Suprapubic skin (tissue), 4 donors: Measurements from ENCODE around the gene IL17B. TPM values are rescaled to one million over a fixed set of nuclear protein-coding genes. Genes with fewer than 3 reads are reported as not detected.

Experiments
- DNase-seq, 2 donors: peaks; one replicate each; pipeline ENCODE4 v3.0.0-alpha.2; 2019; ENCODE audit warnings: low spot score in 2 of 2
- H3K27ac ChIP-seq: fragments of 200-600 bp; sonication (generic); one replicate; pipeline ENCODE4 v1.5.1; 2019
- H3K27me3 ChIP-seq: fragments of 200-600 bp; sonication (generic); one replicate; pipeline ENCODE4 v1.5.1; 2019
- H3K36me3 ChIP-seq: fragments of 200-600 bp; sonication (generic); one replicate; pipeline ENCODE4 v1.5.1; 2019
- H3K4me1 ChIP-seq: fragments of 200-600 bp; sonication (generic); one replicate; pipeline ENCODE4 v1.5.1; 2019
- H3K4me3 ChIP-seq: fragments of 200-600 bp; sonication (generic); one replicate; pipeline ENCODE4 v1.5.1; 2019; ENCODE audit warnings: mild to moderate bottlenecking
- H3K9me3 ChIP-seq: fragments of 200-600 bp; sonication (generic); one replicate; pipeline ENCODE4 v1.5.1; 2019
- CTCF ChIP-seq, 2 donors: fragments of 200-600 bp in 1 of 2; fragments of 450-650 bp in 1 of 2; sonication (generic) in 1 of 2; IDR thresholded peaks; one replicate each; pipeline ENCODE4 v1.5.1; 2016 to 2019; ENCODE audit warnings: antibody characterized with exemption in 2 of 2, mild to moderate bottlenecking in 1 of 2, moderate library complexity in 1 of 2
- EP300 ChIP-seq: sonication (generic); formaldehyde crosslinking; IDR thresholded peaks from one replicate; pipeline ENCODE4 v1.6.1; 2017; ENCODE audit warnings: antibody characterized with exemption
- POLR2A ChIP-seq, 2 donors: fragments of 450-650 bp; IDR thresholded peaks; one replicate each; pipeline ENCODE4 v1.6.1; 2017; ENCODE audit warnings: antibody characterized with exemption in 2 of 2, mild to moderate bottlenecking in 2 of 2, moderate library complexity in 2 of 2
- POLR2AphosphoS5 ChIP-seq, 3 donors: sonication (generic); formaldehyde crosslinking; IDR thresholded peaks; one replicate each; pipeline ENCODE4 v1.6.1; 2017; ENCODE audit warnings: antibody characterized with exemption in 3 of 3
- WGBS: methylation state at CpG from one replicate; pipeline ENCODE4 v1.1.5; 2018; 5-methylcytosine and 5-hydroxymethylcytosine counted together
- total RNA-seq, 4 donors: library from RNA; depleted of rRNA; stranded (reverse); fragments of >200 nt; gene quantifications; one replicate each; pipeline ENCODE4 v1.1.0, GENCODE V29; 2016

The IL17B gene
- total RNA-seq, 4 donors from 2014 or later: not detected

DNA sequence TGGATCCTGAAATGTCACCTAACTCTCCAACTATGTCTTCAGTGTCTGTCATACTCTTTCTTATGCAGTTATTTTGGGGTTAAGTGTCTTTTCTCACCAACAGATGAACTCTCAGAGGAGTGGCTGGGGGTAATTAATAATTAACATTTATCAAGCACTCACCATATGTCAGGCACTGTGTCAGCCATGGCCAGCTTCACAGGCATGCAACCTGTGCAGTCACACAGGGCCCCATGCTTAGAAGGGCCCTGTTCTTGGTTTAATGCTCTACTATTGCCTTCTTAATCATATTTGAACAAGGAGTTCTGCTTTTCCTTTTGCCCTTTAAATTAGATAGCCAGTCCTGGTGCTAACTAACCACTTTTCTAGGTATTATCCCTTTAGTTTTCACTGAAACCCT is 37.2 kb downstream of the IL17B start:
- no peaks in the 10 kb centered on the region for H3K27me3 ChIP-seq
- no peak for DNase-seq
- TF ChIP-seq CTCF (IDR thresholded peaks at IDR 0.05): no peak
- TF ChIP-seq POLR2AphosphoS5 (IDR thresholded peaks at IDR 0.05): no peak
- no peak for TF ChIP-seq EP300
- no peak for TF ChIP-seq POLR2A (IDR thresholded peaks at IDR 0.05)

DNA sequence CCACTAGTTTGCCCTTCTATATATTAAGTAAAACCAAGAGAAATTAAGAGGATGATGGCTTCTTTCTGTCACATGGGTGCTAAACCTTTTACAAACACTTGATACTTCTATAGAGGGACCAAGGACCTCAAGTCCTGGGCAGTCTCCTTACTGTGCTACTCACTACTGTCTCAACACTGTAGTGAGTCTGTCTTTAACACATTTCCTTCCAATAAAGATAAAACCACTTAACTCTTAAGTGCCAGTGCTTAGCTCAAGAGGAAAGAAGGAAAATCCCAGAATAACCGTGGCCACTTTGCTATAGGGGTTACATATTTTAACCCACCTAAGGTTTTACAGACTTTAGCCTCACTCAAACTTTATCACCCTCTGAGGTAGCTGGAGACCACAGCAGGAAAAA is 38.2 kb downstream of the IL17B start:
- DNase-seq: no peak
- Histone ChIP-seq H3K27ac (no peak overlapping the region), H3K4me1 (peaks cover 14% of the 10 kb centered on the region), H3K27me3 (no peaks in the 10 kb centered on the region), H3K36me3 (peaks cover 30% of the 10 kb centered on the region), H3K9me3 (no peaks in the 10 kb centered on the region), H3K4me3 (no peak overlapping the region)
- WGBS: 84% methylated on average over 1 of the region's 1 CpG
- TF ChIP-seq POLR2AphosphoS5 (IDR thresholded peaks at IDR 0.05) (no peak), CTCF (IDR thresholded peaks at IDR 0.05) (no peak), POLR2A (IDR thresholded peaks at IDR 0.05) (no peak), EP300 (no peak)

More for the DNA sequence above, 37.2 kb downstream of the IL17B start:
- no peak overlapping the region for H3K4me3 ChIP-seq
- peaks cover 21% of the 10 kb centered on the region for H3K4me1 ChIP-seq
- H3K9me3 ChIP-seq: no peaks in the 10 kb centered on the region
- H3K27ac ChIP-seq: no peak overlapping the region
- peaks cover 21% of the 10 kb centered on the region for H3K36me3 ChIP-seq

- H3K27ac ChIP-seq: no peak overlapping the region
- WGBS: 77% methylated on average over 1 of the region's 1 CpG
- DNase-seq: no peak
- H3K4me1 ChIP-seq: no peaks in the 10 kb centered on the region
- no peak for TF ChIP-seq EP300
- TF ChIP-seq POLR2AphosphoS5 (IDR thresholded peaks at IDR 0.05): no peak
- TF ChIP-seq CTCF (IDR thresholded peaks at IDR 0.05): no peak
- TF ChIP-seq POLR2A (IDR thresholded peaks at IDR 0.05): no peak
- no peaks in the 10 kb centered on the region for H3K9me3 ChIP-seq
- H3K36me3 ChIP-seq: peaks cover 46% of the 10 kb centered on the region
- no peaks in the 10 kb centered on the region for H3K27me3 ChIP-seq
- no peak overlapping the region for H3K4me3 ChIP-seq
Measured at GRCh38 chr5:149338364-149338763, 40.7 kb downstream of the IL17B start.

DNA sequence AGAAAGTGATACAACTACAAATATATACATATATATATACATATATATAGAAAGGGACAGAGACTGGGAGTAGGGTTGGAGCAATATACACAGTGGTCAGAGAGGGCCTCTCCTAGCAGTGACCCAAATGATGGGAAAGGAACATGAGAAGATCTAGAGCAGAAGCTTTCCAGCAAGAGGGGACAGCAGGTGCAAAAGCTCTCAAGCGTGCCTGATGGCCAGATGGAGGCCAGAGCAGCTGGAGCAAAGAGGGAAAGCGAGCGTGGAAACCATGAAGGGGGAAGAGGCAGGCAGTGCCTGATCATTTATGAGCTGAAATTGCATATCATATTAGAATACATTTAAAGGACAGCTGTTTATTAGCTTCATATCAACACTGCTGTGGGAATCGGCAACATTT is 41.4 kb downstream of the IL17B start:
- Histone ChIP-seq H3K4me1 (no peaks in the 10 kb centered on the region), H3K27ac (no peak overlapping the region), H3K36me3 (peaks cover 52% of the 10 kb centered on the region), H3K27me3 (no peaks in the 10 kb centered on the region), H3K9me3 (no peaks in the 10 kb centered on the region), H3K4me3 (no peak overlapping the region)
- 86% methylated on average over 4 of the region's 4 CpGs for WGBS
- DNase-seq: no peak
- TF ChIP-seq POLR2A (IDR thresholded peaks at IDR 0.05): no peak
- TF ChIP-seq EP300: no peak
- TF ChIP-seq CTCF (IDR thresholded peaks at IDR 0.05): no peak
- no peak for TF ChIP-seq POLR2AphosphoS5 (IDR thresholded peaks at IDR 0.05)

- no peak overlapping the region for H3K27ac ChIP-seq
- no peaks in the 10 kb centered on the region for H3K9me3 ChIP-seq
- H3K4me1 ChIP-seq: no peaks in the 10 kb centered on the region
- WGBS: 82% methylated on average over 2 of the region's 2 CpGs
- no peak for TF ChIP-seq POLR2AphosphoS5 (IDR thresholded peaks at IDR 0.05)
- TF ChIP-seq CTCF (IDR thresholded peaks at IDR 0.05): no peak
- no peak for TF ChIP-seq EP300
- no peak for TF ChIP-seq POLR2A (IDR thresholded peaks at IDR 0.05)
- no peak overlapping the region for H3K4me3 ChIP-seq
- peaks cover 53% of the 10 kb centered on the region for H3K36me3 ChIP-seq
- H3K27me3 ChIP-seq: no peaks in the 10 kb centered on the region
- no peak for DNase-seq
Measured at GRCh38 chr5:149333711-149334443, 45.2 kb downstream of the IL17B start.
